ENCODE measurements around the gene PARP1.
"Not testable (repeated sequence)": the region's sequence is repeated elsewhere in the genome, so short reads cannot be mapped to it uniquely, and the experiment has no call there.

The PARP1 gene

DNA sequence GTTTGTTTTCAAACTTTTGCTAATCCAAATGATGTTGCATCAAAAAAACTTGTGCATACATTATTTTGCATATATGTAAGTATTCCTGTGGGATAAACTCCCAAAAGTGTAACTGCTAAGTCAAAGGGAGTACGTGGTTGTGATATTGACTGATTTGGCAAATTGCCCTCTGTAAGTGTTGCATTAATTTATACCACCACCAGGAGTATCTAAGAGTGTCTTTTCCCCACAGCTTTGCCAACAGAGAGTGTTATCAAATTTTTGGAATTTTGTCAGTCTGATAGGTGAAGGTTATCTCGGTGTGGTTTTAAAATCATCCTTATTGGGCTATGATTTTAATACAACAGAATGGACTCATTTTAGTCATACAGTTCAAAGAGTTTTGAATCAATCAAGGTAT, 30.1 kb upstream of the PARP1 start:
- Histone ChIP-seq H3K27ac (no peak overlapping the region), H3K4me3 (no peak overlapping the region)
- TF ChIP-seq, protein P1, sequence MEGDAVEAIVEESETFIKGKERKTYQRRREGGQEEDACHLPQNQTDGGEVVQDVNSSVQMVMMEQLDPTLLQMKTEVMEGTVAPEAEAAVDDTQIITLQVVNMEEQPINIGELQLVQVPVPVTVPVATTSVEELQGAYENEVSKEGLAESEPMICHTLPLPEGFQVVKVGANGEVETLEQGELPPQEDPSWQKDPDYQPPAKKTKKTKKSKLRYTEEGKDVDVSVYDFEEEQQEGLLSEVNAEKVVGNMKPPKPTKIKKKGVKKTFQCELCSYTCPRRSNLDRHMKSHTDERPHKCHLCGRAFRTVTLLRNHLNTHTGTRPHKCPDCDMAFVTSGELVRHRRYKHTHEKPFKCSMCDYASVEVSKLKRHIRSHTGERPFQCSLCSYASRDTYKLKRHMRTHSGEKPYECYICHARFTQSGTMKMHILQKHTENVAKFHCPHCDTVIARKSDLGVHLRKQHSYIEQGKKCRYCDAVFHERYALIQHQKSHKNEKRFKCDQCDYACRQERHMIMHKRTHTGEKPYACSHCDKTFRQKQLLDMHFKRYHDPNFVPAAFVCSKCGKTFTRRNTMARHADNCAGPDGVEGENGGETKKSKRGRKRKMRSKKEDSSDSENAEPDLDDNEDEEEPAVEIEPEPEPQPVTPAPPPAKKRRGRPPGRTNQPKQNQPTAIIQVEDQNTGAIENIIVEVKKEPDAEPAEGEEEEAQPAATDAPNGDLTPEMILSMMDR (IDR thresholded peaks at IDR 0.05) = no peak
- DNase-seq (ENCODE audit: low spot score) = no peak

DNA sequence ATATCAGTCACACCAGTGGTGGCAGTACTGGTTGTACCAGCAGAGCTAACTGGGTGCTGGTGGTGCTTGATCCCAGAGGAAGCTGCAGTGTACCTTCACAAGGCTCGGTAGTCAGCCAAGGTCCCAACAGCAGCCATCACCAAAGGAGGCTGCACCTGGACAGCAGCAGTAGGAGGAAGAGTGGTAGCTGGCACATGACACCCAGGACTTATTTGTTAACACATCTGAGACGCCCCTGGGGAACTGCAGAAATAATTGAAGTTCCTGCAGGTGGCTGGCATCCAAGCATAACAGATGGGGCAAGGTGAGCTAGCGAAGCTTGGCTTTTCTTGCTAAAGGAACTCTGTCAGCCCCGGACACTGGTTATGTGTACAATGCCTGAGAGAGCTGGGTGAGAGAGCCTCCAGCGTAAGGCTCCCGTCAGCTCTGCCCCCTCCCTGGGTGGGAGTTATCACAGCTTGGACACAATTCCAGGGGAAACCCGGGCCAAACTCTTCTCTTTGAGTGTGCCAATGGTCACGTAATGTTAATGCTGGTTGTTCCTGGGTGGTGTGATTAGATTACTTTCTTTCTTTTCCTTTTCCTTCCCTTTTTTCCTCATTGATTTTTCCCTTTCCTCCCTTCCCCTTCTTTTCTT, 29.1 kb upstream of the PARP1 start:
- peak; percentile 24 for DNase-seq (ENCODE audit: low spot score)
- TF ChIP-seq, protein P1 (IDR thresholded peaks at IDR 0.05) = no peak
- no peak overlapping the region for H3K4me3 ChIP-seq
- no peak overlapping the region for H3K27ac ChIP-seq

DNA sequence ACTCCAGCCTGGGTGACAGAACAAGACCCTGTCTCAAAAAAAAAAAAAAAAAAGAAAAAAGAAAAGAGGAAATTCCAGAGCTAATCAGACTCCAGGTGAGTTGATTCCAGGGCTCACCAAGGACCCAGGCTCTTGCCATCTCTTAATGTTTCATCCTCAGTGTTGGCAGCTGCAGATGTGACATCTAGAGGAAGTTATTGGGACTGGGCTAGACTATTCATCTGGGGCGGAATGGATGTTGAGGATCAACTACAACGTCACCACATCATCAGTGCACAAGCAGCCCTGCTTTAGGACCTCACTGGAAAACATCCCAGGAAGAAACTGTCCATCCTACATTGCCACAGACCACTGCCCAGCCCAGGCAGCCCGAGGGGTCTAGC, 28.6 kb upstream of the PARP1 start:
- peak; percentile 52 for DNase-seq (ENCODE audit: low spot score)
- Histone ChIP-seq H3K27ac (no peak overlapping the region), H3K4me3 (no peak overlapping the region)
- TF ChIP-seq, protein P1 (IDR thresholded peaks at IDR 0.05) = no peak

GRCh38 chr1:226433341-226433720, 25.4 kb upstream of the PARP1 start:
- Histone ChIP-seq H3K27ac (no peak overlapping the region), H3K4me3 (no peak overlapping the region)
- TF ChIP-seq, protein P1 (IDR thresholded peaks at IDR 0.05) = no peak
- DNase-seq (ENCODE audit: low spot score) = peak; percentile 52

DNA sequence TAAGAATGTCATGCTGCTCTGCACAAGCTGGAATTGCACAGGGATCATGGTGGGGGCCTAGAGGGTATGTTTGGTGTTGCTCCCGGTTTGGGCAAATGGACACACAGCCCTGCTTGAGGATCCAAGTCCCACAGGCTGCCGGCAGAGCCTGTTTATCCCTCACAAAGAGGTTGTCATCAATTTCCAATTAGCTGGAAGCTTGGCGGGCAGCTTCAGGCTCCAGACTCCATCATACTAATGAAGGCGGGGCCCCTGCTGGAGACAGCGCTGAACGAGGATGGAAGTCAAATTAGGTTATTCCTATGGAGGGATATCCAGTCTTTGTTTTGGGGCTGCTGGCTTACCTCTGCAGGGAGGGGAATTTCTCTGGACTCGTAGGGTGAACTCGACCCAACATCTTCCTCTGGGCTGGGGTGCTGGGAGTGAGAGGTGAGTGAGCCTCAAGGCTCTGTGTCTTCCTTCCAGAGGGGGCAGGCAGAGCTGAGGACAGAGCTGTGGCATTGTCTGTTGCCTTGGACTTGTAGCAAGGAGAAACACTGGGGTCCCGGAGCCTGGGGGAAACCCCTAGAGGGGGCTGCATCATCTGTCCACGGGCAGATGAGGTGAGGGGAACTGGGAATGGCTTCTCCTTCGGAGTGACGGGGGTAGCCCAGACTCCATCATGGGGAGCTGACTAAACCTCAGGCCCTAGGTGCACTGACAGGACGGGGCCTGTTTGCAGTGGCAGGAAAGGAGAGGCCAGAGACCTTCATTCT, 24.9 kb upstream of the PARP1 start:
- DNase-seq (ENCODE audit: low spot score) = peak; percentile 60
- Histone ChIP-seq H3K27ac (no peak overlapping the region), H3K4me3 (no peak overlapping the region)
- TF ChIP-seq, protein P1 (IDR thresholded peaks at IDR 0.05) = no peak

DNA sequence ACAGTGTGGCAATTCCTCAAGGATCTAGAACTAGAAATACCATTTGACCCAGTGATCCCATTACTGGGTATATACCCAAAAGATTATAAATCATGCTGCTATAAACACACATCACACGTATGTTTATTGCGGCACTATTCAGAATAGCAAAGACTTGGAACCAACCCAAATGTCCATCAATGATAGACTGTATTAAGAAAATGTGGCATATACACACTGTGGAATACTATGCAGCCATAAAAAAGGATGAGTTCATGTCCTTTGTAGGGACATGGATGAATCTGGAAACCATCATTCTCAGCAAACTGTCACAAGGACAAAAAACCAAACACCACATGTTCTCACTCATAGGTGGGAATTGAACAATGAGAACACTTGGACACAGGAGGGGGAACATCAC, 24.0 kb upstream of the PARP1 start:
- not testable (repeated sequence) for DNase-seq (ENCODE audit: low spot score); H3K27ac ChIP-seq

GRCh38 chr1:226429858-226430715, 22.2 kb upstream of the PARP1 start:
- Histone ChIP-seq H3K27ac (no peak overlapping the region), H3K4me3 (no peak overlapping the region)
- TF ChIP-seq, protein P1 (IDR thresholded peaks at IDR 0.05) = no peak
- peak; percentile 50 for DNase-seq (ENCODE audit: low spot score)

More for the DNA sequence above, 24.0 kb upstream of the PARP1 start:
- not testable (repeated sequence) for H3K4me3 ChIP-seq

All from coronary artery (tissue), 2 donors.